ENCODE measurements around the gene FYN. TPM values are rescaled to one million over a fixed set of nuclear protein-coding genes. Genes with fewer than 3 reads are reported as not detected.

The FYN gene
- polyA plus RNA-seq, 1 donor (not counting 4 experiments of a cell fraction or from before 2014, with no cell fraction given) = 24.7 TPM

- no peak for FAIRE-seq
- no peak overlapping the region for H3K9ac ChIP-seq (ENCODE audit: control insufficient read depth, extremely low read depth, insufficient read depth, low read length)
Observed at GRCh38 chr6:111761212-111761611, 112.0 kb downstream of the FYN start.

DNA sequence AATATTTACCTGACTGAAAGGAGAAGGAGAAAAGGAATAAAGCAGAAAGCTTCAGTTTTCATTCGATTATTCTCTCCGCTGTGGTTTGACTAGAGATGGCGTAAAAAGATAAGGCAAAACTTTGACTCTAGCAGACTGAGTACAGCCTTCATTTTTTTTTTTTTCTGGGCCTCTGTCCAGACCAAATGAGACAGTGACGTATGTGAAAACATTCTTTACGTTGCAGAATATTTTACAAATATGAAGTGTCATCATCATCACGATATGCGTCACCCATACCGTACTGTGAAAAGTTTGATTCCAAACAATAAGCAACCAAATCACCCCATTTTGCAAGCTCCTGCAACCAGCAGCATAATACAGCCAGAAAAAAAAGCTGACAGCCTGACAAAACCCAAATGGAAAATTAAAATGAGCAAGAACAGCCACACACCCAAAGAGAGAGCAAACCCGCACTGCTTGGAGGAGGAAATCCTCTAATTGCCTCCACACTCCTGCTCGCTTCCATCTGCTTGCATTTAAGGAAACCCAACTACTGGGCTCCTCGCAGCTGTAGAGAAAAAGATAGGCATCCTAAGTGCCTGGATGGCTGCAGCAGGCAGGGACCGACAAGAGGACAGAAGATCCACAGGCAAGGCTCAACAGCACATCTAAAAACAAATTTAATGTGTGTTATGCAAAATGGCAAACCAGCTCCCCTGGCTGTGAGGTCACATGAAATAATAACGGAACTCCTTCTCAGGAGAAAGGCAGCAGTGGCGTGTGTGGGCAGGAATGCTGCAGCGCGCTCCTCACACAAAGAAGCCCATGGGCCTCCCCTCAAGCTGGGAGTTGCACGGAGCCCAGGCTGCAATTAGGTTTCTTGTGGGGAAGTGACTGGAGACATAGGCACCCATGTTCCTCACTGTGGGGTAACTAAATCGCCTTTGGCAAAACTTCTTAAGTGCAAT, 113.1 kb downstream of the FYN start:
- no peaks in the 10 kb centered on the region for H3K9me1 ChIP-seq (ENCODE audit: control insufficient read depth, extremely low read depth, insufficient read depth, low read length)
- DNase-seq (ENCODE audit: low read depth, low spot score) (no peak), FAIRE-seq (no peak)
- no peak for TF ChIP-seq EZH2 (IDR thresholded peaks at IDR 0.05; ENCODE audit: low read length)
- TF ChIP-seq CTCF (optimal IDR thresholded peaks at IDR 0.05 in 1 of 3, IDR thresholded peaks at IDR 0.05 in 1 of 3, conservative IDR thresholded peaks at IDR 0.05 in 1 of 3; ENCODE audit: extremely low read depth in 1 of 3, insufficient read depth in 2 of 3, low read length in 3 of 3) = no peak
- H3K4me2 ChIP-seq (ENCODE audit: control insufficient read depth, extremely low read depth, insufficient read depth, low read depth, low read length) = no peak overlapping the region
- H3K27me3 ChIP-seq (ENCODE audit: control insufficient read depth, extremely low read depth, insufficient read depth, low read length) = no peaks in the 10 kb centered on the region
- H3K36me3 ChIP-seq (ENCODE audit: control insufficient read depth in 2 of 2, extremely low read depth in 1 of 2, insufficient read depth in 2 of 2, low read length in 2 of 2) = peaks cover 0 to 6% of the 10 kb centered on the region in 2 experiments
- peaks cover 8% of the 10 kb centered on the region for H3K4me1 ChIP-seq (ENCODE audit: control insufficient read depth, extremely low read depth, insufficient read depth, low read length)
- dilution Hi-C loops (cut with MboI; ENCODE audit: extremely low pct_ligation_motif_present, low sequenced_read_pairs) = loop anchor here (5.0 kb wide), 1 partner anchor 33 kb away; no protein-coding TSS in a partner anchor
- no peak overlapping the region for H2AFZ ChIP-seq (ENCODE audit: control insufficient read depth, low read length)
- H3K27ac ChIP-seq (ENCODE audit: control insufficient read depth, insufficient read depth, low read length) = no peak overlapping the region
- H3K9me3 ChIP-seq (ENCODE audit: control insufficient read depth, low read depth, low read length) = no peaks in the 10 kb centered on the region
- H3K4me3 ChIP-seq (ENCODE audit: control insufficient read depth in 2 of 3, extremely low read depth in 1 of 3, insufficient read depth in 2 of 3, low read depth in 1 of 3, low read length in 3 of 3) = no peak overlapping the region
- no peaks in the 10 kb centered on the region for H3K79me2 ChIP-seq (ENCODE audit: control insufficient read depth, insufficient read depth, low read length)
- H4K20me1 ChIP-seq (ENCODE audit: control insufficient read depth, extremely low read depth, insufficient read depth, low read length) = no peaks in the 10 kb centered on the region
- no peak overlapping the region for H3K9ac ChIP-seq (ENCODE audit: control insufficient read depth, extremely low read depth, insufficient read depth, low read length)

More at GRCh38 chr6:111761212-111761611, 112.0 kb downstream of the FYN start:
- H3K27me3 ChIP-seq (ENCODE audit: control insufficient read depth, extremely low read depth, insufficient read depth, low read length) = no peaks in the 10 kb centered on the region
- no peak overlapping the region for H3K27ac ChIP-seq (ENCODE audit: control insufficient read depth, insufficient read depth, low read length)
- peaks cover 8% of the 10 kb centered on the region for H3K4me1 ChIP-seq (ENCODE audit: control insufficient read depth, extremely low read depth, insufficient read depth, low read length)
- TF ChIP-seq CTCF (optimal IDR thresholded peaks at IDR 0.05 in 1 of 3, IDR thresholded peaks at IDR 0.05 in 1 of 3, conservative IDR thresholded peaks at IDR 0.05 in 1 of 3; ENCODE audit: extremely low read depth in 1 of 3, insufficient read depth in 2 of 3, low read length in 3 of 3) (no peak), EZH2 (IDR thresholded peaks at IDR 0.05; ENCODE audit: low read length) (no peak)
- H4K20me1 ChIP-seq (ENCODE audit: control insufficient read depth, extremely low read depth, insufficient read depth, low read length) = no peaks in the 10 kb centered on the region
- no peaks in the 10 kb centered on the region for H3K79me2 ChIP-seq (ENCODE audit: control insufficient read depth, insufficient read depth, low read length)
- peaks cover 0 to 6% of the 10 kb centered on the region in 2 experiments for H3K36me3 ChIP-seq (ENCODE audit: control insufficient read depth in 2 of 2, extremely low read depth in 1 of 2, insufficient read depth in 2 of 2, low read length in 2 of 2)
- no peak overlapping the region for H3K4me2 ChIP-seq (ENCODE audit: control insufficient read depth, extremely low read depth, insufficient read depth, low read depth, low read length)
- H3K4me3 ChIP-seq (ENCODE audit: control insufficient read depth in 2 of 3, extremely low read depth in 1 of 3, insufficient read depth in 2 of 3, low read depth in 1 of 3, low read length in 3 of 3) = no peak overlapping the region
- no peak overlapping the region for H2AFZ ChIP-seq (ENCODE audit: control insufficient read depth, low read length)
- dilution Hi-C loops (cut with MboI; ENCODE audit: extremely low pct_ligation_motif_present, low sequenced_read_pairs) = loop anchor here (5.0 kb wide), 1 partner anchor 34 kb away; no protein-coding TSS in a partner anchor
- H3K9me1 ChIP-seq (ENCODE audit: control insufficient read depth, extremely low read depth, insufficient read depth, low read length) = no peaks in the 10 kb centered on the region
- DNase-seq (ENCODE audit: low read depth, low spot score) = no peak
- H3K9me3 ChIP-seq (ENCODE audit: control insufficient read depth, low read depth, low read length) = no peaks in the 10 kb centered on the region
